PFSK-1 (cell line): ENCODE measurements around the gene ACOXL.

Experiments used
- FOXP2 ChIP-seq: optimal IDR thresholded peaks from 2 replicates; pipeline ENCODE3; 2011; ENCODE audit warnings: borderline replicate concordance, control low read depth, inconsistent platforms; ENCODE audit not compliant: insufficient read depth; ENCODE audit errors: extremely low read length, extremely low read depth
- POLR2AphosphoS5 ChIP-seq: IDR thresholded peaks from 2 replicates; pipeline ENCODE4 v1.6.1; 2012; ENCODE audit warnings: low read depth, mild to moderate bottlenecking, control low read depth, low read length, moderate library complexity
- REST ChIP-seq, 2 experiments: IDR thresholded peaks; 2 replicates each; pipeline versions ENCODE4 v1.6.1 to v1.8.0; 2011 to 2012; ENCODE audit warnings: low read depth in 2 of 2, low read length in 2 of 2, control low read depth in 1 of 2, inconsistent platforms in 1 of 2, mild to moderate bottlenecking in 1 of 2, moderate library complexity in 1 of 2; ENCODE audit not compliant: insufficient read depth in 1 of 2
- SIN3A ChIP-seq: IDR thresholded peaks from 2 replicates; pipeline ENCODE4 v1.6.1; 2012; ENCODE audit warnings: mild to moderate bottlenecking, low read length, moderate library complexity, borderline replicate concordance; ENCODE audit not compliant: insufficient read depth
- TAF1 ChIP-seq: IDR thresholded peaks from 2 replicates; pipeline ENCODE4 v1.6.1; 2012; ENCODE audit warnings: low read length, control low read depth, borderline replicate concordance; ENCODE audit not compliant: insufficient read depth

Gene ACOXL

DNA sequence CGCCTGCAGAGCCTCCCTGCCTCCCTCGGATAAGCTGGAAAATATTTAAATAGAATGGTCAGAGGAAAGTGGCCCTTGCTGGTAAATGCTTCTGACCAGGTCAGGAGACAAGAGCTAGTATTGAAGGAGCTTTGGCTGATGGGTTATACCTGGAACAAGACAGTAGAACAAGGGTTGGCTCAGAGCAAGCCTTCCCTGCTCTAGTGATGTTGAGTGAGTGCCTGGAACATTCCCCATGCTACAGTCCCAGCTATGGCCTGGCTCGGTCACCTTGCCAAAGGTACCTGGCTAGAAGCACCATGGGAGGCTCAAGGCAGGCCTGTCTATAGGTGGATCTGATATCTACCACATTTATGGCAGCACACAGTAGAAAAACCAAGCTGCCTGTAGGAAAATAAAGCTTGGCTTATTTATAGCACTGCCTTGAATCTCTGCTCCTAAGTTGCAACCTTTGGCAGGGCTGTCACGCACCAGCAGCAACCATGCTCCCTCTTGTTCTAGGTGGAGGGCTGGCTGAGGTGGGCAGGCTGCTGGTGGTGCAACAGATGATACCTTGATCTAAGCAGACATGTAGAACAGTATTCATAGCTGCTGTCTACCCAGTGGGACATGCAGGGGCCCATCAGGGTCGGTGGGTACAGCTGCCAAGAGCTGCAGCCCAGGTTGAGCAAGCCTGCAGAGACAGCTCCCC lies 321.6 kb downstream of the ACOXL start:
- TF ChIP-seq REST (IDR thresholded peaks at IDR 0.05; ENCODE audit: insufficient read depth in 1 of 2, low read depth in 2 of 2, low read length in 2 of 2), result no peak
- no peak for TF ChIP-seq TAF1
- TF ChIP-seq FOXP2, result no peak
- TF ChIP-seq SIN3A, result no peak
- TF ChIP-seq POLR2AphosphoS5, result no peak

GRCh38 chr2:111054791-111055691 lies 322.7 kb downstream of the ACOXL start:
- TF ChIP-seq FOXP2 (no peak), TAF1 (no peak), SIN3A (no peak), REST (IDR thresholded peaks at IDR 0.05; ENCODE audit: insufficient read depth in 1 of 2, low read depth in 2 of 2, low read length in 2 of 2) (no peak), POLR2AphosphoS5 (no peak)

- TF ChIP-seq REST (IDR thresholded peaks at IDR 0.05; ENCODE audit: insufficient read depth in 1 of 2, low read depth in 2 of 2, low read length in 2 of 2) (no peak), TAF1 (no peak), POLR2AphosphoS5 (no peak), SIN3A (no peak), FOXP2 (no peak)
These were observed 323.4 kb downstream of the ACOXL start for GRCh38 chr2:111055735-111056134.

- no peak for TF ChIP-seq POLR2AphosphoS5
- TF ChIP-seq TAF1, result no peak
- TF ChIP-seq SIN3A, result no peak
- no peak for TF ChIP-seq FOXP2
- no peak for TF ChIP-seq REST (IDR thresholded peaks at IDR 0.05; ENCODE audit: insufficient read depth in 1 of 2, low read depth in 2 of 2, low read length in 2 of 2)
These were observed 324.7 kb downstream of the ACOXL start for GRCh38 chr2:111057045-111057444.
